Measurements from ENCODE around the gene ABHD13. TPM values are rescaled to one million over a fixed set of nuclear protein-coding genes. Genes with fewer than 3 reads are reported as not detected.

The ABHD13 gene
- polyA plus RNA-seq, 1 donor, result 9.2 TPM

GRCh38 chr13:108283110-108283509, 64.9 kb downstream of the ABHD13 start:
- no peak for DNase-seq (ENCODE audit: low read depth)

Other genes with a start within 250 kb of the ABHD13 start
- gene LIG4, start 2.9 kb upstream of the ABHD13 start, polyA plus RNA-seq (ENCODE audit: insufficient read length), result 12.0 TPM
- gene TNFSF13B, start 51.3 kb downstream of the ABHD13 start, polyA plus RNA-seq (ENCODE audit: insufficient read length), result 2.3 TPM